ENCODE data around the gene SLC8A3.

SLC8A3 gene

DNA sequence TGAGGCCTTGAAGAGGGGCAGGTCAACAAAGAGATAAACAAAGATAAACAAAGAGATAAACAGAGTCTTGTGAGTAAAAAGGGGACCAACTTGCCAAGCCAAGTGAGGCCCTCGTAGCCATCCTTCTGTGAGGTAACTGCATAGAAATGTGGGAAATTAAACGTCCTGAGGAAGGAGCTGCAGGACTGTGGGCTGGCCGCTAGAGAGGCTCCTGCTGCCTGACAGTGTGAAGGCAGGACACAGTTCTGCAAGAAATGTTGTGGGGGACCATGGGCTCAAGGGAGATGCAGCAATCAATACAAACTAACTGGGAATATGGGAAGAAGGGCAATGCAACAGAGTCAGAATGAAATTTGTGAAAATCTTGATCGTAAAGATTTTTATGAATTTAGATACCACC lies 91.9 kb downstream of the SLC8A3 start:
- in situ Hi-C loops (cut with MboI; ENCODE audit: low pct_unique_long_range_greater_than_20kb, low sequenced_read_pairs, unreplicated experiment), result no loop called here
- DNase-seq (ENCODE audit: low spot score), result no peak

GRCh38 chr14:70094631-70095030 lies 94.1 kb downstream of the SLC8A3 start:
- TF ChIP-seq CTCF (IDR thresholded peaks at IDR 0.05; ENCODE audit: extremely low read depth, insufficient read depth, missing control alignments), result no peak
- in situ Hi-C loops (cut with MboI; ENCODE audit: low pct_unique_long_range_greater_than_20kb, low sequenced_read_pairs, unreplicated experiment), result no loop called here
- DNase-seq (ENCODE audit: low spot score), result no peak

More for the DNA sequence above, 91.9 kb downstream of the SLC8A3 start:
- peak; percentile 16 for TF ChIP-seq CTCF (IDR thresholded peaks at IDR 0.05; ENCODE audit: extremely low read depth, insufficient read depth, missing control alignments)

DNA sequence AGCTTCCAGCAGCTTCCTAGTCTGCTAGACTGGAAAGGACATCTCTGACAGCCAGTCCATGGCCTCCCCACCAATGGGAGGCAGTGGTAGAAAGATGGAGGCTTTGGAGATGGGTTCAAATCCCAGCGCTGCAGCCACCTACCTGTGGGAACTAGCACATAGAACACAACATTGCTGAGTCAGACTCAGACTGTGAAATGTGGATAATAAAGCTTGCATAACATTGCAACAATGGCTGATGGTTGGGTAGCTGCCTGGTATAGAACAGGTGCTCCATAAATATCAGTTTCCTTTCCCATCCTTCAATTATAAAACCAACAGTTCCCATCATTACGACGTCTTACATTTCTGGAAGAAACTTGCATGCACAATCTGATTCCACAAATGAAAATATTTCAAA lies 94.6 kb downstream of the SLC8A3 start:
- in situ Hi-C loops (cut with MboI; ENCODE audit: low pct_unique_long_range_greater_than_20kb, low sequenced_read_pairs, unreplicated experiment), result no loop called here
- no peak for TF ChIP-seq CTCF (IDR thresholded peaks at IDR 0.05; ENCODE audit: extremely low read depth, insufficient read depth, missing control alignments)
- no peak for DNase-seq (ENCODE audit: low spot score)

DNA sequence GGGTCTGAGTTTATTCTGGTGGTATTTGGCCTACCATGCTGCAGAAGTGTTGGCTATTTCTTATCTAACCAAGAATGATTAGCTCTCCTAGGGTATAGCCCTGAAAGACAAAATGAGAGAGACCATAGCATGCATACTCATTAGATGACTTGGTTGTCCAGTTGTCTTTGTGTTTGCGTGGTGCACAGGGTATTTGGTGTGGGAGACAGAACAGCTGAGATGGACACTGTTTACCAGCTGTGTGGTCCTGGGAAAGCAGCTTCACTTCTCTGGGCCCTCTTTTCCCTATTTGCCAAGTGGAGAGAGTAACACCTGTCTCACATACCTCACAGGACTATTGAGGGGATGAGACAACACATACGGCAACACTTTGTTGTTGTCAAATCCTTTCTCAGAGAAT lies 95.6 kb downstream of the SLC8A3 start:
- TF ChIP-seq CTCF (IDR thresholded peaks at IDR 0.05; ENCODE audit: extremely low read depth, insufficient read depth, missing control alignments), result no peak
- DNase-seq (ENCODE audit: low spot score), result no peak
- in situ Hi-C loops (cut with MboI; ENCODE audit: low pct_unique_long_range_greater_than_20kb, low sequenced_read_pairs, unreplicated experiment), result no loop called here

DNA sequence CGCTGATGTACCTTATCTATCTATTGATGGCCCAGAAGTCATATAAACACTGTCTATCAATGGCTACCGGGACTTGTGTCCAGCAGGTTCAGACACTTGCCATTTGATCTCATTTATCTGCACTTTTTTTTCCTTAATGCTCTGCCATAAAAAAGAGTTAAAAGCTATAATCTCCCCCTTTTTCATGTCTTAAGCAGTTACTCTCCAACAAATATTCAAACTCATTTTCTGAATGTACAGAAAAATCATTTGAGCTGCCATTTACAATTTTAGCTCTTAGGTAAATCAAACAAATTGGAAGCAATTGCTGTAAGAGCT lies 101.4 kb downstream of the SLC8A3 start:
- no peak for DNase-seq (ENCODE audit: low spot score)
- TF ChIP-seq CTCF (IDR thresholded peaks at IDR 0.05; ENCODE audit: extremely low read depth, insufficient read depth, missing control alignments), result no peak
- in situ Hi-C loops (cut with MboI; ENCODE audit: low pct_unique_long_range_greater_than_20kb, low sequenced_read_pairs, unreplicated experiment), result no loop called here

- DNase-seq (ENCODE audit: low spot score), result peak; percentile 35
- in situ Hi-C loops (cut with MboI; ENCODE audit: low pct_unique_long_range_greater_than_20kb, low sequenced_read_pairs, unreplicated experiment), result no loop called here
- TF ChIP-seq CTCF (IDR thresholded peaks at IDR 0.05; ENCODE audit: extremely low read depth, insufficient read depth, missing control alignments), result peak; percentile 58
Observed at GRCh38 chr14:70086685-70087379, 101.9 kb downstream of the SLC8A3 start.

Data from GM13977 (cell line).